ENCODE results near the gene BRINP3. TPM values are rescaled to one million over a fixed set of nuclear protein-coding genes. Genes with fewer than 3 reads are reported as not detected.

Gene BRINP3
- total RNA-seq, 2 donors from 2014 or later = not detected

DNA sequence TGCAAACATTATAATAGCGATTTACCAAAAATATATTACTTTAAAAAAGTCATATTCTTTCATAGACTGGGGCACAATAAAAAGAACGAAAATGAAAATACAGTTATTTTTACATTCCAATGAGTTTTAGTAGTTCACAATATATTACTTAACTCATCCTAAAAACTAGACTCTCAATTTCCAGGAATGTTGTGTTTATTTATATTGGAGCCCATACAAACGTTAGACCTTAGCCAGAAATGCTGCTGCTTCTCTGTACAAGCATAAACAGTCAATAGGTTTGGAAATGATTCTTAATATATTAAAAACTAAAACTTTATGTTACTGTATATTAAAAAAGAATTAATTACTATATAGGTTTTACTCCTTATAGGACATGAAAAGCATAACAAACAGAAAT, 302.3 kb downstream of the BRINP3 start:
- H3K27me3 Mint-ChIP-seq (ENCODE audit: insufficient read depth) = no peaks in the 10 kb centered on the region
- no peaks in the 10 kb centered on the region for H3K9me3 Mint-ChIP-seq
- no peaks in the 10 kb centered on the region for H3K36me3 Mint-ChIP-seq (ENCODE audit: low read depth)
- Histone ChIP-seq H3K4me1 (ENCODE audit: control insufficient read depth, insufficient read depth, low read length) (no peaks in the 10 kb centered on the region), H3K9ac (ENCODE audit: extremely low read depth, low read length, poor library complexity, severe bottlenecking) (no peak overlapping the region), H3K27ac (ENCODE audit: low read depth, low read length) (no peak overlapping the region), H3K4me3 (ENCODE audit: low read length) (no peak overlapping the region), H3K36me3 (ENCODE audit: control insufficient read depth, insufficient read depth, low read length) (no peaks in the 10 kb centered on the region), H3K9me3 (ENCODE audit: control insufficient read depth, low read length) (no peaks in the 10 kb centered on the region), H3K27me3 (ENCODE audit: control insufficient read depth, insufficient read depth, low read length, poor library complexity, severe bottlenecking) (no peaks in the 10 kb centered on the region)
- TF ChIP-seq, protein P1, sequence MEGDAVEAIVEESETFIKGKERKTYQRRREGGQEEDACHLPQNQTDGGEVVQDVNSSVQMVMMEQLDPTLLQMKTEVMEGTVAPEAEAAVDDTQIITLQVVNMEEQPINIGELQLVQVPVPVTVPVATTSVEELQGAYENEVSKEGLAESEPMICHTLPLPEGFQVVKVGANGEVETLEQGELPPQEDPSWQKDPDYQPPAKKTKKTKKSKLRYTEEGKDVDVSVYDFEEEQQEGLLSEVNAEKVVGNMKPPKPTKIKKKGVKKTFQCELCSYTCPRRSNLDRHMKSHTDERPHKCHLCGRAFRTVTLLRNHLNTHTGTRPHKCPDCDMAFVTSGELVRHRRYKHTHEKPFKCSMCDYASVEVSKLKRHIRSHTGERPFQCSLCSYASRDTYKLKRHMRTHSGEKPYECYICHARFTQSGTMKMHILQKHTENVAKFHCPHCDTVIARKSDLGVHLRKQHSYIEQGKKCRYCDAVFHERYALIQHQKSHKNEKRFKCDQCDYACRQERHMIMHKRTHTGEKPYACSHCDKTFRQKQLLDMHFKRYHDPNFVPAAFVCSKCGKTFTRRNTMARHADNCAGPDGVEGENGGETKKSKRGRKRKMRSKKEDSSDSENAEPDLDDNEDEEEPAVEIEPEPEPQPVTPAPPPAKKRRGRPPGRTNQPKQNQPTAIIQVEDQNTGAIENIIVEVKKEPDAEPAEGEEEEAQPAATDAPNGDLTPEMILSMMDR (conservative IDR thresholded peaks at IDR 0.05) = no peak
- H3K27ac Mint-ChIP-seq = no peak overlapping the region
- no peaks in the 10 kb centered on the region for H3K4me1 Mint-ChIP-seq
- no peak for DNase-seq
- no peak overlapping the region for H3K4me3 Mint-ChIP-seq
- 92% methylated on average over 2 of the region's 3 CpGs; no CpG with 5 or more reads in 1 of the 2 experiments for WGBS, 2 experiments (ENCODE audit: insufficient coverage in 1 of 2, insufficient read length in 1 of 2)

DNA sequence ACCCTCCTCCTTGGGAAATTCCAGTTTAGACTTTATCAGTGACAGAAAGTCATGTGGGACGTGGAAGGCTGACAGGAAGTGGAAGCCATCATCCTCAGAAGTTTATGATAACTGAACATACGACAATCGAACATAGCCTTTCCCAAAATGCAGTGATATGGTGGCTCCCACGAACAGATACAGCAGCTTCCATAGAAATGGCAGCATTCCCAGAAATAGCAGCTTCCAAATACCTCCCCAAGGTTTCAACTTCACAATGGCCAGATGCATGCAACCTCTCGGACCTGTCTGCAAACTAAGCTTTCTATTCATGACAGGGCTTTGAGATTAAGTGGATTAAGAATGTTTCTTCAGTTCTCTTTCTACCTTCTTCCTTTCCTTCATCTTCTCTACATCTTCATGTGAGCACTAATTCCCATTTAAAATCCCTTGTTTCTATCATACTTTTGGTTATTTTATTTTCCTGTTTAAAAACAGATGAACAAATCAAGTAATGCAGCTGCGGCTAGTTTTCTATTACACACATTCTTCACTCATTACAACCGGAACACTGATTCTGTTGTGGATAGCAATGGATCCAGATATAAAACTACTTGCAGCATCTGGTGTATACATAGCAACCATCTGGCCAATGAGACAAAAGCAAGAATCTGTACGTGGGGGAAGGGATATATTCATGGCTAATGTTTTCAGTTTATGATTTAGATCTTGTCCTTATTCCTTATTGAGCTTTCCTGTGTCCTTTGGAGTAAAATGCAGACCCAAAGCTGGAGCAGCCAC, 304.8 kb downstream of the BRINP3 start:
- Mint-ChIP-seq H3K27me3 (ENCODE audit: insufficient read depth) (no peaks in the 10 kb centered on the region), H3K4me3 (no peak overlapping the region), H3K4me1 (no peaks in the 10 kb centered on the region), H3K27ac (no peak overlapping the region), H3K36me3 (ENCODE audit: low read depth) (no peaks in the 10 kb centered on the region), H3K9me3 (no peaks in the 10 kb centered on the region)
- Histone ChIP-seq H3K27ac (ENCODE audit: low read depth, low read length) (no peak overlapping the region), H3K27me3 (ENCODE audit: control insufficient read depth, insufficient read depth, low read length, poor library complexity, severe bottlenecking) (no peaks in the 10 kb centered on the region), H3K9ac (ENCODE audit: extremely low read depth, low read length, poor library complexity, severe bottlenecking) (no peak overlapping the region), H3K36me3 (ENCODE audit: control insufficient read depth, insufficient read depth, low read length) (no peaks in the 10 kb centered on the region), H3K9me3 (ENCODE audit: control insufficient read depth, low read length) (no peaks in the 10 kb centered on the region), H3K4me1 (ENCODE audit: control insufficient read depth, insufficient read depth, low read length) (no peaks in the 10 kb centered on the region), H3K4me3 (ENCODE audit: low read length) (no peak overlapping the region)
- TF ChIP-seq, protein P1 (conservative IDR thresholded peaks at IDR 0.05) = no peak
- 92 to 94% methylated on average over 6 to 8 of the region's 8 CpGs for WGBS, 2 experiments (ENCODE audit: insufficient coverage in 1 of 2, insufficient read length in 1 of 2)
- no peak for DNase-seq

DNA sequence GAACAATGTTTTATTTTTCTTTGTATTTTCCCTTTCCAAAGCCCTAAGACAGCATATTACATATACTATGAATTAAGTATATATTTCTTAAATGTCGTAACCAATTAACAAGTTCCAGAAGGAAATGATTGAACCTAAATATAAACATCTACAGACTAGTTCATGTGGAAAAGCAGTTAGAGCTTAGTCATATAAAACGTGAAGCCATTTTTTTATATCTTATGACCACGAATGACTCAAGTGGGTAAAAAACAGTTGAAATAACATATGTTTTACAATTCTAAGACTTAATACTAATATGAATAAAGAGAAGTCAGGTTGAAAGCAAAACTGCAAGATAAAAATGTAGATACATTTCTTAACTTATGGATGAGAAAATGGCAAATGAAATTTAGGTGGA, 307.3 kb downstream of the BRINP3 start:
- TF ChIP-seq, protein P1 (conservative IDR thresholded peaks at IDR 0.05) = no peak
- Histone ChIP-seq H3K27me3 (ENCODE audit: control insufficient read depth, insufficient read depth, low read length, poor library complexity, severe bottlenecking) (no peaks in the 10 kb centered on the region), H3K9ac (ENCODE audit: extremely low read depth, low read length, poor library complexity, severe bottlenecking) (no peak overlapping the region), H3K4me1 (ENCODE audit: control insufficient read depth, insufficient read depth, low read length) (no peaks in the 10 kb centered on the region), H3K9me3 (ENCODE audit: control insufficient read depth, low read length) (no peaks in the 10 kb centered on the region), H3K4me3 (ENCODE audit: low read length) (no peak overlapping the region), H3K27ac (ENCODE audit: low read depth, low read length) (no peak overlapping the region), H3K36me3 (ENCODE audit: control insufficient read depth, insufficient read depth, low read length) (no peaks in the 10 kb centered on the region)
- Mint-ChIP-seq H3K36me3 (ENCODE audit: low read depth) (no peaks in the 10 kb centered on the region), H3K27ac (no peak overlapping the region), H3K9me3 (no peaks in the 10 kb centered on the region), H3K4me1 (no peaks in the 10 kb centered on the region), H3K27me3 (ENCODE audit: insufficient read depth) (no peaks in the 10 kb centered on the region), H3K4me3 (no peak overlapping the region)
- 95% methylated on average over 3 of the region's 3 CpGs; no CpG with 5 or more reads in 1 of the 2 experiments for WGBS, 2 experiments (ENCODE audit: insufficient coverage in 1 of 2, insufficient read length in 1 of 2)
- no peak for DNase-seq
